ENCODE data around the gene SNU13. TPM values are rescaled to one million over a fixed set of nuclear protein-coding genes. Genes with fewer than 3 reads are reported as not detected.

SNU13 gene
- total and polyA plus RNA-seq, 11 donors, result 168 to 292 (median 202) TPM

DNA sequence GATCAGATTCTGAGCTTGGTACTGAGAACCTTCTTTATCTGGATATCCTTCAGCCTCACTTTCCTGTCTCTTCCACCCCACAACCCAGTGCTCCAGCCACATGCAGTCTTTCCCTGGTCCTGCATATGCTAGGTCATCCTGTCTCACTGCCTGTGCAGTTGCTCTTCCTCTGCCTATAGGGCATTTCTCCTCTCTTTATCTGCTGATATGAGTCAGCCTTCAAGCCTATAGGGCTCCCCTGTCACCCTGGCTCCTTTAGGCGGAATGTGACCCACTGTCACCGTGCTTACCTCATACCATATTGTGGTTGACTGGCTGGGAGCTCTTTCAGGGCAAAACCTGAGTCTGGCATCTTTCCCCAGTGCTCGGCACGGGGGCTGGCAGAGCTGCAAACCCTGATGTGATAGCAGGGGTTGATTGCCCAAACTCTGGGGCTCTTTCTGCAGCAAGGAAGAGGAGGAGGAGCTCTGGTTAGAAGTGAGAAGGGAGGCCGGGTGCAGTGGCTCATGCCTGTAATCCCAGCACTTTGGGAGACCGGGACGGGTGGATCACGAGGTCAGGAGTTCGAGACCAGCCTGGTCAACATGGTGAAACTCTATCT, 36.9 kb upstream of the SNU13 start:
- intact Hi-C loops (cut with DNase I), result no loop called here
- no peaks in the 10 kb centered on the region for H3K4me1 ChIP-seq
- H3K27ac ChIP-seq, result no peak overlapping the region
- 73 to 77% (median 76%) methylated on average over 9 of the region's 9 CpGs for WGBS, 4 donors
- no peak overlapping the region for H3K4me3 ChIP-seq
- H3K36me3 ChIP-seq, result no peaks in the 10 kb centered on the region
- ATAC-seq, result no peak
- H3K27me3 ChIP-seq, result no peaks in the 10 kb centered on the region
- TF ChIP-seq POLR2A (IDR thresholded peaks at IDR 0.05), result no peak
- DNase-seq, result no peak
- H3K9me3 ChIP-seq, result no peaks in the 10 kb centered on the region

DNA sequence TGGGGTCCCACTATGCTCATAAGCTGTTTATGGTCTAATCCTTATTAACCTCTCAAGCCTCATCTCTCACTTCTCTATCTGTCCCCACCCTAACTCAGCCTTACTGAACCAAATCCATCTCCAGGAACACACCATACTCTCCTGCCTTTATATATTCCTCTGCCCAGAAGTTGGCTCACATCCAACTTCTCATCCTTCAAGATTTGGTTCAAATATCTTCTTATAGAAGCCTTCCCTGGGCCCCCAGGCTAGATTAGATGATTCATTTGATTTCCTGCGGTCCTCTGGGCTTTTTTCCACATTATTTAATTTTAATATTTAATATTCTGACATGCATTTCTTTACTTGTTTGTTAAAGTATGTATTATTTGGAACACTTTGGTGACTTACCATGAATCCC, 33.8 kb upstream of the SNU13 start:
- TF ChIP-seq, protein P1, sequence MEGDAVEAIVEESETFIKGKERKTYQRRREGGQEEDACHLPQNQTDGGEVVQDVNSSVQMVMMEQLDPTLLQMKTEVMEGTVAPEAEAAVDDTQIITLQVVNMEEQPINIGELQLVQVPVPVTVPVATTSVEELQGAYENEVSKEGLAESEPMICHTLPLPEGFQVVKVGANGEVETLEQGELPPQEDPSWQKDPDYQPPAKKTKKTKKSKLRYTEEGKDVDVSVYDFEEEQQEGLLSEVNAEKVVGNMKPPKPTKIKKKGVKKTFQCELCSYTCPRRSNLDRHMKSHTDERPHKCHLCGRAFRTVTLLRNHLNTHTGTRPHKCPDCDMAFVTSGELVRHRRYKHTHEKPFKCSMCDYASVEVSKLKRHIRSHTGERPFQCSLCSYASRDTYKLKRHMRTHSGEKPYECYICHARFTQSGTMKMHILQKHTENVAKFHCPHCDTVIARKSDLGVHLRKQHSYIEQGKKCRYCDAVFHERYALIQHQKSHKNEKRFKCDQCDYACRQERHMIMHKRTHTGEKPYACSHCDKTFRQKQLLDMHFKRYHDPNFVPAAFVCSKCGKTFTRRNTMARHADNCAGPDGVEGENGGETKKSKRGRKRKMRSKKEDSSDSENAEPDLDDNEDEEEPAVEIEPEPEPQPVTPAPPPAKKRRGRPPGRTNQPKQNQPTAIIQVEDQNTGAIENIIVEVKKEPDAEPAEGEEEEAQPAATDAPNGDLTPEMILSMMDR (IDR thresholded peaks at IDR 0.05), result no peak
- TF ChIP-seq POLR2A (IDR thresholded peaks at IDR 0.05), result no peak
- H3K27ac ChIP-seq, result no peak overlapping the region
- H3K9me3 ChIP-seq, result no peaks in the 10 kb centered on the region
- no peaks in the 10 kb centered on the region for H3K36me3 ChIP-seq
- no peaks in the 10 kb centered on the region for H3K27me3 ChIP-seq
- intact Hi-C loops (cut with DNase I), result no loop called here
- ATAC-seq, result no peak
- DNase-seq, result no peak
- H3K4me3 ChIP-seq, result no peak overlapping the region
- no peaks in the 10 kb centered on the region for H3K4me1 ChIP-seq
- 77 to 94% (median 87%) methylated on average over 1 of the region's 1 CpG for WGBS, 4 donors

DNA sequence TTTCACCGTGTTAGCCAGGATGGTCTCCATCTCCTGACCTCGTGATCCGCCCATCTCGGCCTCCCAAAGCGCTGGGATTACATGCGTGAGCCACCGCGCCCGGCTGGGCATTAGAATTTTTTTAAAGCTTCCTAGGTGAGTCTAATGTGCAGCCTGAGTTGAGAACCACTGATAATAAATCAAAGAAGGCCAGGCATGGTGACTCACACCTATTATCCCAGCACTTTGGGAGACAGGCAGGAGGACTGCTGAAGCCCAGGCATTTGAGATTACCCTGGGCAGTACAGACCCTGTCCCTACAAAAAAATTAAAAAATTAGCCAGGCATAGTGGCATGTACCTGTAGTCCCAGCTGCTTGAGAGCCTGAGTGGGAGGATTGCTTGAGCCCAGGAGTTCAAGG, 24.3 kb upstream of the SNU13 start:
- 89 to 99% (median 96%) methylated on average over 9 of the region's 9 CpGs for WGBS, 4 donors
- intact Hi-C loops (cut with DNase I), result no loop called here
- Histone ChIP-seq H3K9me3 (no peaks in the 10 kb centered on the region), H3K36me3 (no peaks in the 10 kb centered on the region), H3K27ac (no peak overlapping the region), H3K4me3 (no peak overlapping the region), H3K27me3 (no peaks in the 10 kb centered on the region), H3K4me1 (no peaks in the 10 kb centered on the region)
- ATAC-seq (no peak), DNase-seq (no peak)
- TF ChIP-seq, protein P1 (IDR thresholded peaks at IDR 0.05), result no peak
- no peak for TF ChIP-seq POLR2A (IDR thresholded peaks at IDR 0.05)

DNA sequence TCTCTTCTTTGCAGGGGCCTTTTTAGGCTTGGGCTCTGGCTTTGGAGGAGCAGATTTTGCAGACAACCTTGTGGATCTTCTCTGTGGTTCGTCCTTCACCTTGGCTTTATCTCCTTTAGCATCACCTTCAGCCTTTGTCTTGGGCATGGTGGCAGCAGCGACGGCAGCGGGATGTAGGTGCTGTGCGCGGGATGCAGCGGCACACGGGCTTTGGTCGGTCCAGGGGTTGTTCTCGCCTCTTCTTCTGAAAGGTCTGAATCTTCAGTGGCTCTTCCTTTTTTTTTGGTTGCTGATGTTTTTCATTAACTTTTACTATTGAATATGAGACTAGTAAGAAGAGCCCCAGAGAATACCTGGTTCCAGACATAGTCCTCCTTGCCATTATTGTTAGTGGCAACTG, 20.7 kb upstream of the SNU13 start:
- H3K4me1 ChIP-seq, result no peaks in the 10 kb centered on the region
- H3K4me3 ChIP-seq, result no peak overlapping the region
- DNase-seq (no peak), ATAC-seq (no peak)
- H3K9me3 ChIP-seq, result no peaks in the 10 kb centered on the region
- WGBS, 4 donors, result 90 to 95% (median 91%) methylated on average over 10 of the region's 10 CpGs
- H3K27me3 ChIP-seq, result no peaks in the 10 kb centered on the region
- intact Hi-C loops (cut with DNase I), result no loop called here
- H3K36me3 ChIP-seq, result no peaks in the 10 kb centered on the region
- TF ChIP-seq, protein P1 (IDR thresholded peaks at IDR 0.05), result no peak
- TF ChIP-seq POLR2A (IDR thresholded peaks at IDR 0.05), result no peak
- H3K27ac ChIP-seq, result no peak overlapping the region

DNA sequence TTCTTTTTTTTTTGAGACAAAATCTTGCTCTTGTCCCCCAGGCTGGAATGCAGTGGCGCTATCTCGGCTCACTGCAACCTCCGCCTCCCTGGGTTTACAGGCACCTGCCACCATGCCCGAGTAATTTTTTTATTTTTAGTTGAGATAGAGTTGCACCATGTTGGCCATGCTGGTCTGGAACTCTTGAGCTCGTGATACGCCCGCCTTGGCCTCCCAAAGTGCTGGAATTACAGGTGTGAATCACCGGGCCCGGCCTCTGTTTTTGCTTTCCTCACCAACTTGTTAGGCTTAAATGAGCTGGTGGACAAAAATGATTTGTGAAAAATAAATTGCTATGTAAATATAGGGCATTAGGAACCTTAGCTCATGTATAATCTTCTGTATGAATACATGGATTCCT, 14.1 kb upstream of the SNU13 start:
- TF ChIP-seq POLR2A (IDR thresholded peaks at IDR 0.05), result no peak
- TF ChIP-seq, protein P1 (IDR thresholded peaks at IDR 0.05), result no peak
- Histone ChIP-seq H3K4me1 (peaks cover 0 to 8% (median 6%) of the 10 kb centered on the region in 12 donors), H3K36me3 (no peaks in the 10 kb centered on the region), H3K9me3 (no peaks in the 10 kb centered on the region), H3K27ac (no peak overlapping the region), H3K27me3 (no peaks in the 10 kb centered on the region), H3K4me3 (no peak overlapping the region)
- WGBS, 4 donors, result 91 to 94% (median 93%) methylated on average over 9 of the region's 9 CpGs
- DNase-seq (no peak), ATAC-seq (no peak)
- intact Hi-C loops (cut with DNase I), result no loop called here

All from heart left ventricle (tissue), 16 donors.